CD4-positive, alpha-beta T cell treated with Interleukin-1 beta for 1 hour (primary cell): ENCODE measurements around the gene STXBP5.
A peak's percentile ranks its signal among the peaks of the same experiment; 100 is the strongest.
"Not testable (repeated sequence)": the region's sequence is repeated elsewhere in the genome, so short reads cannot be mapped to it uniquely, and the experiment has no call there.

Source experiments
- DNase-seq, 2 donors: peaks; one replicate each; pipeline ENCODE4 v3.0.0-alpha.2; 2020 to 2022

STXBP5 gene

DNA sequence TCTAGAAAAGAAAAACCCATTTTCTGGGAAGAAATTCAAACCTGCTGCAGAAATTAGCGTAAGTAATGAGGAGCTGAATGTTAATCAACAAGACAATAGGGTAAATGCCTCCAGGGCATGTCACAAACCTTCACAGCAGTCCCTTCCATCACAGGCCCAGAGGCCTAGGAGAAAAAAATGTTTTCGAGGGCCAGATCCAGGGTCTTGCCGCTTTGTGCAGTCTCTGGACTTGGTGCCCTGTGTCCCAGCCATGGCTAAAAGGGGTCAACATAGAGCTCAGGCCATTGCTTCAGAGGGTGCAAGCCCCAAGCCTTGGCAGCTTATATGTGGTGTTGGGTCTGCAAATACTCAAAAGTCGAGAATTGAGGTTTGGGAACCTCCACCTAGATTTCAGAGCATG is 99.8 kb downstream of the STXBP5 start:
- DNase-seq = no peak

DNA sequence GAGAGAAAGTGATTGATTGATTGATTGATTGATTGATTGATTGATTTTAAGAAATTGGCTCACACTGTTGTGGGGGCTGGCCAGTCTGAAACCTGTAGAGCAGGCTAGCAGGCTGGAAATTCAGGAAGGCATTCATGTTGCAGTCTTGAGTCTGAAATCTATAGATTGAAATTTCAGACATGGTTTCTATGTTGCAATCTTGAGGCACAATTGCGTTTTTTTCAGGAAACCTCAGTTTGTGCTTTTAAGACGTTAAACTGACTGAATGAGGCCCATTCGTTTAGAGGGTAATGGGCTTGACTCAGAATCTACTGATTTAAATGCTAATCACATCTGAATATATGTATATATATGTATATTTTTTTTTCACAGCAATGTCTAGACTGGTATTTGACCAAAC is 106.3 kb downstream of the STXBP5 start:
- DNase-seq = no peak

DNA sequence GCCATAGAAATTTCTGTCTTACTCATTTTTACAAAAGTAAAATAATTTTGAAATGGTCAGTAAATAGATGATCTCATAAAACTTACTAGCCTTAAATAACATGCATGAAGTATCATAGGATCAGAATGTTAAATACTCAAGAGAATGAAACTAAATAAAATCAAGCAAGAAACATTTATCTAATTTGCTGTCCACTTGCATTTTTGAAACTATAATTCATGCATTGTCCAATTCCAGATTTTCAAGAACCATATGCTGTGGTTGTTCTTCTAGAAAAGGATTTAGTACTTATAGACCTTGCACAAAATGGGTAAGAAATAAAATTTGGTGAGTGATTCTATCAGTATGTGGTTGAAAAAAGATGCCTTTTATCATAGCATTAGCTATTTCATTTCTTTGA is 107.0 kb downstream of the STXBP5 start:
- DNase-seq = no peak

DNA sequence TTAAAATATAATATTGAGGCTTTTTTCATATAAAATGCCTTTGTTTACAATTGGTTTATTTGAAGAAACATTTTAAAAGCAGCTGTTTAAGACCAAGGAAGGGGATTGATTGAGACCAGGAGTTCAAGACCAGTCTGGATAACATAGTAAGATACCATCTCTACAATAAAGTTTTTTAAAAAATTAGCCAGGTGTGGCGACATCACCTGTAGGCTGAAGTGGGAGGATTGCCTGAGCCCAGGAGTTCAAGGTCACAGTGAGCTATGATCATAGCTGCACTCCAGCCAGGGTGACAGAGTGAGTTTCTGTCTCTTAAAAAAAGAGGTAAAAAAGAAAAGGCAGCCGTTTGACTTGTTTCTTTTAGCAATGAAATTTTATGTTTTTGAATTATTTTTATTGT is 117.0 kb downstream of the STXBP5 start:
- DNase-seq = no peak

DNA sequence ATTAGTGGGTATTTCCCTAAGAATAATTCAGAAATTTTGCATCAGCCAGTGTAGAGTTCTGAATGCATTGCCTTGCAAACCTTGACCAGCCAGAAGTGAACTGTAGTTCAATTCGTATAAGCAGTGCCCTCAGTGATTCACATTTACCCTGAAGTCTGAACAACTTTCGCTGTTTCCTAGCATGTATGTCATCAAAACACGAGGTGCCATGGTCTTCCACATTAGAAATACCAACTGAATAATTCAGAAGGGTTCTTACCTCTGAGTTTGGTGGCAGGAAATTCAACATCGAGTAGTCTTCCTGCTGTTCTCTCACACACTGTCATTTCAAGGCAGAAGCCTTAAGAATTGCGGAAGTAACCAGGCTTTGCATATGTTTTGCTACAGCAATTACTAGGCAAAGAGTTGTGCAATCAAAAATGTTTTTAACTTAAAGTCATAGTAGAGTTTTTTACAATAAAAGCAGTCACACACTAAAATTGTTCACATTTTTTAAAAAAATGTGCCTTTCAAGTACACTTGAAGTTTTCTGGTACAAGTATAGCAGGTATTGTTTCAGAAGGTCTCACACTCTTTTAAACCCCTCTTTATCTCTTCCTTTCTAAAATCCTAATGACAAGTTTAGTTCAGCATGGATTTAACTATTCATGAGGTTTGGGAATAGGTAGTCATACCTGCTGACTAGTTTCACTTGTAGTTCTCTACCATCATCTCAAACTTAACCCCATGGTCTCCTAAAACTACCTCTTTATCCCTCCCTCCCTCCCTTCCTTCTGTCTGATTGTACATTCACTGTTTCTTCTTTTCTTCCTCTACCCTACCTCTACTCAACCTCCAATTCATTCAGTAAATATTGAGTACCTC is 118.3 kb downstream of the STXBP5 start:
- DNase-seq = peak; percentile 23 to 30

DNA sequence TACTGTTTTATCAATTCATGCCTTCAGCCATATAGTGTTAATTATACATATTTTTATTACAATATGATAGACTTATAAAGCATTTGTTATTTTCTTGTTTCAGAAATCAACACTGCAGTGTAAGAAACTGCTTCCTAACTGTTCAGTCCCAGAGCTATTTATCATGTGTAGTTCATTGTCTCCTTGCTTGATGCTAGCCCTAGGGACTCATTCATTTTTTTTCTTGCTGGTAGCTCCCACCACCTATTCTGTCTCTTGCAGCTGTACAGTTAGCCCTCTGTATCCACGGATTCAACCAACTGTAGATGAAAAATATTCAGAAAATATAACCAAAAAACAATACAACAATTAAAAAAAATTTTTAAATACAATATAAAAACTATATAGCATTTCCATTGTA is 121.3 kb downstream of the STXBP5 start:
- no peak for DNase-seq

DNA sequence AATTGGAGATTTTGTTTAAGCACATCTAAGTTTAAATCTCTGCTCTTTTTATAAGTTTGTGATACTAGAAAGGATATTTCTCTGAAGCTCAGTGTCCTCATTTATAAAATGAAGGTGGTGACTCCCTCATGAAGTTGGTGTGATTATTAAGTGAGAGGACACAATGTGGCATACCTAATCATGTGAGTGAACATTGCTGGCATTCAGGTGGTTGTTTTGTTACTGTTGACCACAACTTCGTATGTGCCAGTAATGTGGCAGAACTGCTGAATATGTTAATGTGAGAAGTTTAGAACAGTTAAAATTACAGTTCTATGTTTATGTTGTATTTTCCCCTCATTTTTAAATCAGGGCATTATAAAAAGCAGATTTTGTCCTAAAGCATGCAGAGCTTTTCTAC is 127.2 kb downstream of the STXBP5 start:
- DNase-seq = no peak

DNA sequence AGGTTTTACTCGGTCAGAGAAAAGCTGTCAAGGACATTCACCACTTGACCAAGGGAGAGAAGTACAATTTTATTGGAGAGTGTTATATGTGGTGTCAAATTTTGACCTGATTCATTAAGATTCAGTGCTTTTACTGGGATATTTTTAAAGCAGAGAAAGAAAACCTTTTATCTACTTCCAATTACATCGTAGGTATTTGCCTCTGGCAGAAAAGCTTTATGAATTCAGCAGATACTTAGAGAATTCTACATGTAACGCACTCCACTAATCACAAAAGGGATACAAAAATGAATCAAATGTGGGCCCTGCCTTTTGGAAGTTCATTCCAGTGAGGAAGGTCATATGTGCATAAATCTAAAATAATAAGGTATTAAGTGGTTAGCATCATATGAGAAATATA is 133.7 kb downstream of the STXBP5 start:
- DNase-seq = no peak

DNA sequence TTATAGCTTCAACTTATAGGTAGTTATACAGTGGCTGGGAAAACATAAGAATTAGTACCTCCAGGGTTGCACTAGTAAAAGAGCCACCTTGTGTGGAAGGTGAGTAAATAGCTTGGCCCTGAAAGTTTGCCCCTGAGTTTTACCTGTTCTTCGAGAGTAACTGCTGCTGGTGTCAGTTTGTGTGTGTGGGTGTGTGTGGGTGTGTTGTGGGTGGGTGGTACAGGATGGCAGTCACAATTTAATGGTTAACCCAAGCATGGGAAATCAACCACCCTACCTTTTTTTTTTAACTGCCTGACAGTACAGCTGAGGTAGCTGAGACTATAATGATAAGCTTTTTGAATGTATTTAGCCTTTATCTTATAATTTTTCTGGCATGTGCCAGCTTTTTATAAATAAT is 137.3 kb downstream of the STXBP5 start:
- no peak for DNase-seq

DNA sequence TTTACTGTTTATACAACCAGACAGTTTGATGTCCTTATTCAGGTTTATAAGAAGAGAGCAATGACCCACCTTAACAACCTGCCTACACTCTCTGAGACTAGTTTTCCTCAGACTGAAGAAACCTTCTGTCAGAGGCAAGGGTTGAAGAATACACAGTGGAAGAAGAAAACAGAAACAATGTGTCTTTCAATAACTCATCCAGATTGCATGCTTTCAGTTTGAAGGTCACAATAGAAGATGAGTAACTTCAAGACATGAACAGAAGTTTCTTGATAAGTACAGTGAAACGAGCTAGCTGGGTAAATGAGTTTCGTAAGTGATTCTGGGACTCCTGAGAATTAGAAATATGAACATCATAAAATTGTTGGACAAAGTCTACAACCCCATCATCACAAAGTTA is 141.7 kb downstream of the STXBP5 start:
- DNase-seq = no peak

DNA sequence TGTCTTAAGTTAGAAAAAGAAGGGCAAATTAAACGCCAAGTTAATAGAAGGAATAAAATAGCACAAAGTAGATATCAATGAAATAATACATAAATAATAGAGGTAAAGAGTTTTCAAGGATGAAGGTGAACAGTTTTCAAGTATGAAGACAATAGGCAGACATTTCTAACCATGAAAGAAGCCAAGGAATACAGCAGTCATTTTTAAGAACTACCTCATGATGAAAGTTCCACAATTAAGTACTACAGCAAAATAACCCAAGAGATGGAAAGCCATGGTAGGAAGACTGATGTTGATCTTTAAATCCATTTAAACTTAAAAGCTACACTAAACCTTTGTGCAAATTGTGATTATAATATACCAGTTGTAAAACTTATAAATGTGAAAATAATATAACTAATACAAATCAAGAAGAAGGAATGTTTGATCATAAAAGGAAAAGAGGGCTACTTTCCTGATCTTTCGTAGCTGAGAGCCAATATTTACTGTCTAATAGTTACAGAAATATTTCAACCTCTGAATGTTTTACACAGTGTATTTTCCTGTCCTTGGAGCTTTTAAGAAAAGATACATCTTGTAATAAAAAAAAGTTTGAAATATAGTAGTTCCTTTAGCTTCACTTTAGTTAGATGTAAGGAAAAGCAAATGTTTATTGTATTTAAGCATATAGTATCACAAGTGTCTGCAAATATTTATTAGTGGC is 143.1 kb downstream of the STXBP5 start:
- no peak for DNase-seq

DNA sequence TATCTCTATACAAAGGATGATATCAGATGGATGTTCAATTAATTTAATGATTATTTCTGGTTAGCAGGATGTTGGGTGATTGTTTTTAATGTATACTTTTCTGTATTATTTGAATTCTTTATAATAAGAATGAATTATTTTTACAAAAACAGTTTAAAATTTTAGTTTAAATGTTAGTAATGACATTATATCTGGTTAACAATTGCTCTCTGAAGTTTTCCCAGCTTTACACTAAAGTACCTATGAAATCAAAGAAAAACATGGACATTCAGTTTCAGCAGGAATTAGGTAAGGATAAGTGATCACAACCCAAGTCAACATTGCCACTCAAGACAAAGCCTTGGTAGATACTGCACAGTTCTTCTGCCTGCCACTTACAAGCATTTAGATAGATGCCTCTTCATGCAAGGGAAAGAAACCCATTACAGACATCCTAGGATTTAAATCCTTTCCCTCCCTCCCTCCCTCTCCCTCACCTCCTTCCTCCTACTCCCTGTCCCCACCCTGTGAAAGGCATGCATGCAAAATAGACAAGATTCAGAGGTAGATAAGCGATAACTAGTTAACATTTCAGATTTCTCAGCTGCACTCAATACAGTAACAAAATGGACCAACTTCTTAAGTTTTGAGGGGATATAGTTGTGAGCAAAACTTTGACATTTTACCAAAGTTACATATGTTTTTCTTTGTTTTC is 143.8 kb downstream of the STXBP5 start:
- no peak for DNase-seq

DNA sequence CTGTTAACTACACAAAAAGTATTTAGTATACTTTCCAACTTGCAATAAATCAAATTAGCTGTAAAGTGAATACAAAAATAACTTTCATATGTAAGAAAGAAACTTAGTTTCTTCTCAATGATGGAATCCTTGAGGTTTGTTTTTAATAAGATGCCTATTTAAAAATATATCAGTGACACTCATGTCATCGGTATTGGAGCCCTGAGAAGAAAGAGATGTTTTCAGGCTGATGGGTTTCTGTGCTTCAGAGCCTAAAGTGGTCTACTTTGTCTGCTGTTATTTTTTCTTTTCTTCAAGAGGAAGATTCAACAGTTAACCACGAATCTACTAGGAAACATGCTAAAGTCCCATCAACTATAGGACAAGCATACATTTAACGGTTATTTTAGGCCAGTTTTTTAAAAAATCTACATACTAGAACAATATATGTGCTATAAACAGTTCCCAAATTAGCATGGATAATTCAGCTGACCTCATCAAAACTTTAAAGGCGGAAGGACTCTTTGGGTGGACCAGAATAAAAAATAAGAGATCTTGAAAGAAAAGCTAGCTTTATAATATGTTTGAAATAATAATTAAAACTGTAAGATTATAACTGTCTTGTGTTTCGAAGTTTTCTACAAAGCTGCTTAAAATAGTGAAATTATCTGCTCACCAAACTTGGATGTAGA is 157.2 kb downstream of the STXBP5 start:
- no peak for DNase-seq

DNA sequence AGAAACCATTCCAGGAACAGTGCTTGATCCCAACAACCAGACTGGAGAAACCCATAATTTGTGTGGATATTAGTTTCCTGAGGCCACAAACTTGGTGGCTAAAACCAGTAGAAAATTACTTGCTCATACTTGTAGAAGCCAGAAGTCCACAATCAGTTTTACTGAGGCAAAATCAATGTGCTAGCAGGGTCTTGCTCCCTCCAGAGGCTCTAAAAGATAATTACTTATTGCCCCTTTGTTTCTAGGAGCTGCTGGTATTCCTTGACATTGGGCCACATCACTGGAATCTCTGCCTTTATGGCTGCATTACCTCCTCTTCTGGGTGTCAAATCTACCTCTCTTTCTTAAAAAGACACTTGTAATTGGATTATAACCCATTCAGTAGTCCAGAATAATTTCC is 162.1 kb downstream of the STXBP5 start:
- DNase-seq = no peak

DNA sequence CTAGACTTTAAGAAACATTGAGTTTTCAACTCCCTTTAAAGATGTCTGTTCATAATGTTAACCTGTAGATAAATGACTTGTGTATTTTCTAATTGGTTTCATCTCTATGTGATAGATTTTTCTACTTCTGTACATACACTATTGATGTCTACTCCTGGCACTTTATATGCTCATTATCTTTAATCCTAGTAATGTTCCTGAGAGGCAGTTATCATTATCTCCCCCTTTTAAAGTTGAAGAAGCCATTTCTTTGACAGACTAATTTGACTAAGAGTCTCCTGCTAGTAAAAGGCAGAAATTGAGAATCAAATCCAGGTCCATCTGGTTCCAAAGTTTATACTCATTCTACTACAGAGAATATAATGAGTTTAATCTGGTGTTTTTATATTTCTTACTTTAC is 167.1 kb downstream of the STXBP5 start:
- no peak for DNase-seq

DNA sequence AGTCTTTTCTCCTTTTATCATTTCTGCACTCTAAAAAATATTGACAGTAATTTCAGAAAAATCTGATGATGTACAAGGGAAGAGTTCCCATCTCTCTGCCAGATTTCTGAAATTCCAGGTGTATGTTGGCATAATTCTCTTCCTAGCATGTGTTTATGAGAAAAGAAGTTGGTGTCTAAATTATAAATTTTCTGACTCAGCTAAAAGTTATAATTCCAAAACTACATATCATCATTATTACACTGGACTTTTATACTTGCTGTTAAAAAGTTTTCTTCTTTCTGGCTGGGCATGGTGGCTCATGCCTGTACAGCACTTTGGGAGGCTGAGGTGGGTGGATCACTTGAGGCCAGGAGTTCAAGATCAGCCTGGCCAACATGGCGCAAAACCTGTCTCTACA is 168.6 kb downstream of the STXBP5 start:
- no peak for DNase-seq

DNA sequence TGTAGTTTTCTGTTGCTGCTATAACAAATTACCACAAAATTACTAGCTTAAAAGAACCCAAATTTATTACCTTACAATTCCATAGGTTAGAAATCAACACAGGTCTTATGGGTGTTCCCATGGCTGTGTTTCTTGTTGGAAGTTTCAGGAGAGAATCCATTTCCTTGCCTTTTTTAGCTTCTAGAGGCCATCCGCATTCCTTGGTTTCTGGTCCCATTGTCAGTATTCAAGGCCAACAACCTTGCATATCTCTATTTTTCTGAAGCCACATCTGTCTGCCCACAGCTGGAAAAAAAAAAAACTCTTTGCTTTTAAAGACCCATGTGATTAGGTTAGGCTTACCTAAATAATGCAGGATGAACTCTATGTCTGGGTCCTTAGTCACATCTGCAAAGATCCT is 174.6 kb downstream of the STXBP5 start:
- DNase-seq = no peak

DNA sequence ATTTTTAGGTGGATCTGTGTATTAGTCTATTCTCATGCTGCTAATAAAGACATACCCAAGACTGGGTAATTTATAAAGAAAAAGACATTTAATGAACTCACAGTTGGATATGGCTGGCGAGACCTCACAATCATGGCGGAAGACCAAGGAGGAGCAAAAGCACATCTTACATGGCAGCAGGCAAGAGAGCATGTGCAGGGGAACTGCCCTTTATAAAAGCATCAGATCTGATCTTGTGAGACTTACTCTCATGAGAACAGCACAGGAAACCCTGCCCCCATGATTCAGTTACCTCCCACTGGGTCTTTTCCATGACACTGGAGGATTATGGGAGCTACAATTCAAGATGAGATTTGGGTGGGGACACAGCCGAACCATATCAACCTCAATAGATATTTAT is 176.6 kb downstream of the STXBP5 start:
- not testable (repeated sequence) for DNase-seq

DNA sequence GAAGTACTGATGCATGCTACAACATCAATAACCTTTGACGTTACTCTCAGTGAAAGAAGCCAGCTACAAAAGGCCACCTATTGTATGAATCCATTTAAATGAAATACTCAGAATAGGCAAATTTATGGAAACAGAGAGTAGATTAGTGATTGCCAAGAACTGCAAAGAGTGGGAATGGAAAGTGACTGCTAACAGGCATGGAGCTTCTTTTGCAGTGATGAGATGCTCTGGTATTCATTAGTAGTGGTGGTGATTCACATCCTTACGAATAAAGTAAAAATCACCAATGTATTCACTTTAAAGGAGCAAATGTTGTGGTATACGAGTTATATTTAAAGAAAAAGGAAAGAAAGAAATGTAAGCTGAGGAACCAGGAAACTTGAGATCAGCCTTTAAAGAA is 177.5 kb downstream of the STXBP5 start:
- DNase-seq = no peak

DNA sequence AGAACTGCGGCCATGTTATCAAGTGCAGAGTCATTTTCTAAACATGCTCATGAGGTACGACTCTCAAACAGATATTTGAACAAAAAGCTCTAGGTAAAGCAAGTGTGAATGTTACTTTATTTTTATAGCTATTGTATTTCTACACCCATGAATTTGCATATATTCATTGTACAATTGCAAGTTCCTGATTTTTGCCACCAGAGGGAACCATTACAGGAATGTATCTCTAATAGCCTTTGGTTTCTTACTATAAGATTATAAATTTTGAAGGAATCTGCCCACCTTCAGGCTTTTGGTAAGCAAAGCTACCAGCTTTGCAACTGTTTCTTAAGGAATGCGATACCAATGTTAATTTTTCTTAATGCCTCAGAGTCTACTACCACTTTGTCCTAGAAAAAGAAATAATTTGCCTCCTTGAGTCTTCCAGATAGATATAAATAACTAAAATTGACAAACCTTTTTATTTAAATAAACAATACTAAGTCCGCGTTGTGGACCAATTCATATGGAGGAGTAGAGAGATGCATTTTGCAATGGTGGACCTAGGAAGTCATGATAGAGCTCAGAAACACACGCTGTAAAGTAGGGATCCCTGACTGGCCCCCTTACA is 178.8 kb downstream of the STXBP5 start:
- no peak for DNase-seq

DNA sequence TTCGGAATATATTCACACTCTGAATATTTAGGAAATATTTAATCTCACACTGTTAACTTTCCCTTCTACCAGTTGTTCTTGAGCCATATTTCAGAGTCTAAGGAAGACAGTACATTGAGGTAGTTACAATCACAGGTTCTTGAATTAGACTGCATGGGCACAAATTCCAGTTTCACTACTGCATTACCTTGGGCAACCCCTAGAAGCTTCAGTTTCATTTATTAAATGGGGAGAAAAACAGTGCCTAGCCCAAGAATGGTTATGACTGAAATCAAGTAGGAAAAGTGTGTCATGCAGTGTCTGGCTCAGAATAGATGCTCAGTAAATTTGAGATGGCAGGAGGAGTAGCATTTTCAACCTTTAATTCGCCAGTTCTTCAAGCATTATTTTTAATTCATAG is 179.8 kb downstream of the STXBP5 start:
- DNase-seq = no peak

DNA sequence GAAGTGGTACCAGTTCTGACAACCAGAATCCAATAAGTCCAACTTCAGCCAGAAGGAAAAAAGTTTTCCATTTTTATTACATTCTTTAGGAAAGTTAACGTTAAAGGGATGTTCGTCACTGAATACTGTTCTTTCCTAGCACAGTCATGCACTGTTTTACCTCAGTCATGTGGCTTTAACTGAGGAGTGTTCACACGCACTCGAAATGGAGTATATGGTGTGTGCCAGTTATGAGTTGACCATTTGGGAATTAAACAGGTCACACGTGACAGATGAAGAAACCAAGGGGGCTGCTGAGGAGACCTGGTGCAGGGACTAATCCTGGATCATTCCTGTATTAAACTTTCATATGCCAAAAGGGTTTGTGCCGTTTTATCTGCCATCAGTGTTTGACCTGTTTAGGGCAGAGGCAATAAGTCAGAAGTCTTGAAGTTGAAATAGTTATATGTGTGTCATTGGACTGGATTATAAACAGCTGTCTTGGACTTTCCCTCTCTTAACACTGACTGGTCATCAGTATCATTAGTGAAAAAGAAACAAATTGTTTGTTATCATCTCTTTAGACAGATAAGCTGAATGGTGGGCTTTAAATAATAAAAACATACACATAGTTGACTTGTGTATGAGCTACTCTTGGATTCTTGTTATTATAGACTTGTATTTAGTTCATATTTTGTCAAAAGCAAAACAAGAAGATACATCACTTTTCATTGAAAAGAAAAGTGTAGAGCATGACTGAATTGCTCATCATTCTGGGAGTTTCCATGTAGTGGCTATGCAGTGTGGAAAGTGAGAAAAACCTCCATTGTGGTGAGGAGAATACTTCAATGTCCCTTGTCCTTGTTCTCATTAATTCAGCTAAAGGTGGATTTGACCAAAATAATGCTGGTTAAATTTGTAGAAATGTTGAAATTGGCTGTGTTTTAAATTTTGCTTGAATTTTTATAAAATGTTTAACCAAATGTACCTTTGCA is 180.8 kb downstream of the STXBP5 start:
- no peak for DNase-seq
